ENCODE results near the gene SMURF2.

DNA sequence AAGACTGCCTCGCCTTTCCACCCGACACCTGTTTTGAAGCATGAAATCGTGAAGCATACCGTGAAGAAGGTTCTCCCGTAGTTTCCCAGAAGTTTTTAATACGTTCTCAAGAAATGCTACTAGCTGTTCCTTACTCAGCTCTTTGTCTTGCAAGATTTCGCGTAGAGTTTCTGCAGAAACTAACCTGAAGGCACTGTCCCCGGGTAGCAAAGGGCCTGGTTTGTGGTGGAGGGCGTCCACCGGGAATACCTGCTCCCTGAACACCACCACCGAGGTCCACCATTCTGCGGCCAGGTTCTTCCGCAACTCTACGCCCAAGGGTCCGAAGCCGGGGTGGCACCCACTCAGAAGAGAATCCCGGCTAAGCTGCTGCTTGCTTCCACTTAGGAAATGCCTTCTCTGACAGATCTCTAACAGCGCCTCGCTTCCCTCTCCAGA is 165.7 kb downstream of the SMURF2 start:
- TF ChIP-seq, protein P1, sequence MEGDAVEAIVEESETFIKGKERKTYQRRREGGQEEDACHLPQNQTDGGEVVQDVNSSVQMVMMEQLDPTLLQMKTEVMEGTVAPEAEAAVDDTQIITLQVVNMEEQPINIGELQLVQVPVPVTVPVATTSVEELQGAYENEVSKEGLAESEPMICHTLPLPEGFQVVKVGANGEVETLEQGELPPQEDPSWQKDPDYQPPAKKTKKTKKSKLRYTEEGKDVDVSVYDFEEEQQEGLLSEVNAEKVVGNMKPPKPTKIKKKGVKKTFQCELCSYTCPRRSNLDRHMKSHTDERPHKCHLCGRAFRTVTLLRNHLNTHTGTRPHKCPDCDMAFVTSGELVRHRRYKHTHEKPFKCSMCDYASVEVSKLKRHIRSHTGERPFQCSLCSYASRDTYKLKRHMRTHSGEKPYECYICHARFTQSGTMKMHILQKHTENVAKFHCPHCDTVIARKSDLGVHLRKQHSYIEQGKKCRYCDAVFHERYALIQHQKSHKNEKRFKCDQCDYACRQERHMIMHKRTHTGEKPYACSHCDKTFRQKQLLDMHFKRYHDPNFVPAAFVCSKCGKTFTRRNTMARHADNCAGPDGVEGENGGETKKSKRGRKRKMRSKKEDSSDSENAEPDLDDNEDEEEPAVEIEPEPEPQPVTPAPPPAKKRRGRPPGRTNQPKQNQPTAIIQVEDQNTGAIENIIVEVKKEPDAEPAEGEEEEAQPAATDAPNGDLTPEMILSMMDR (IDR thresholded peaks at IDR 0.05) = no peak
- no peak for TF ChIP-seq POLR2A (IDR thresholded peaks at IDR 0.05)
